Measurements from ENCODE around the gene CACNA2D2. TPM values are rescaled to one million over a fixed set of nuclear protein-coding genes. Genes with fewer than 3 reads are reported as not detected.

The CACNA2D2 gene
- total RNA-seq, 1 experiment from 2014 or later = 22.0 TPM

DNA sequence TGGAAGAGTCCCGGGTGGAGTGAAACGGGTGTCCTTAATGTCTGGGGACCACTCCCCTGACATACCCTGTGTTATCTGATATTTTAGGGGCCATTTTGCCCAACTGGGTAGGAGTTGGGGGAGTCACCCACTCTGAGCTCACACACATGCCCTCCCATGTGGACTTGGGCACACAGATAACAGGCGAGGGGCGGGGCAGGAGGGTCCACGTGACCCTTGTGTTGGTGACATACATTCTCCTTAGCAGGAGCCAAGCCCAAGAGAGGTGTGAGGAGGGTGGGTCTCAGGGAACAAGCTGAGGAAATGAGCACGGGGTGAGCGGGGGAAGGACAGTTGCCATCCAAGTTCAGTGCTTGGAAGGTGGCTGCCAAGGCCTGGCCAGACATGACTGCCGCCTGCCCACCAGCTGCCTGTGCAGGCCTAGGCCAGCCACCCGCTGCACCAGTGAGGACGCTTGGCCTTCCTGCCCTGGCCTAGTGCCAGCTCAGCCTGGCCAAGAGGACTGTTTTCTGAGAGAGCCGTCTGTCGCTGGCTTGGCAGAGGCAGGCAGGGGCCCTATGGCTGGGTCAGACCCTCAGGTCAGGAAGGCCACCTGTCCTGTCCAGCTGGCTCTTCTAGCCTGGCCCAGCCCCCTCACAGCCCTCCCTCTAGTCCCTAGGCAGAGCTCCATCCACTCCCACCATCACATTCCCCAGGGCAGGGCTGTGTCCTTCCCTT, 112.8 kb downstream of the CACNA2D2 start:
- no peak overlapping the region for H3K4me3 Mint-ChIP-seq
- H3K36me3 Mint-ChIP-seq = no peaks in the 10 kb centered on the region
- H3K9me3 Mint-ChIP-seq = no peaks in the 10 kb centered on the region
- DNase-seq (ENCODE audit: low spot score) (no peak), ATAC-seq (no peak)
- H3K4me1 Mint-ChIP-seq = no peaks in the 10 kb centered on the region
- POLR2A ChIA-PET = interaction anchor here (0.6 kb wide), 1 partner anchor 1328 kb away, joined by 4 read pairs; no protein-coding TSS in a partner anchor
- H3K27ac Mint-ChIP-seq = no peak overlapping the region
- TF ChIP-seq, protein P1, sequence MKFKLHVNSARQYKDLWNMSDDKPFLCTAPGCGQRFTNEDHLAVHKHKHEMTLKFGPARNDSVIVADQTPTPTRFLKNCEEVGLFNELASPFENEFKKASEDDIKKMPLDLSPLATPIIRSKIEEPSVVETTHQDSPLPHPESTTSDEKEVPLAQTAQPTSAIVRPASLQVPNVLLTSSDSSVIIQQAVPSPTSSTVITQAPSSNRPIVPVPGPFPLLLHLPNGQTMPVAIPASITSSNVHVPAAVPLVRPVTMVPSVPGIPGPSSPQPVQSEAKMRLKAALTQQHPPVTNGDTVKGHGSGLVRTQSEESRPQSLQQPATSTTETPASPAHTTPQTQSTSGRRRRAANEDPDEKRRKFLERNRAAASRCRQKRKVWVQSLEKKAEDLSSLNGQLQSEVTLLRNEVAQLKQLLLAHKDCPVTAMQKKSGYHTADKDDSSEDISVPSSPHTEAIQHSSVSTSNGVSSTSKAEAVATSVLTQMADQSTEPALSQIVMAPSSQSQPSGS (CRISPR knock-in tag; IDR thresholded peaks at IDR 0.05; ENCODE audit: borderline replicate concordance, low read depth) = no peak
- CTCF ChIA-PET = interaction anchor here (0.7 to 2.1 kb wide), 5 partner anchors 26 to 221 kb away, joined by 3 to 6 read pairs (median 4); partner anchors contain the start of genes CISH and TUSC2
- H3K27me3 Mint-ChIP-seq (ENCODE audit: low read depth) = no peaks in the 10 kb centered on the region

DNA sequence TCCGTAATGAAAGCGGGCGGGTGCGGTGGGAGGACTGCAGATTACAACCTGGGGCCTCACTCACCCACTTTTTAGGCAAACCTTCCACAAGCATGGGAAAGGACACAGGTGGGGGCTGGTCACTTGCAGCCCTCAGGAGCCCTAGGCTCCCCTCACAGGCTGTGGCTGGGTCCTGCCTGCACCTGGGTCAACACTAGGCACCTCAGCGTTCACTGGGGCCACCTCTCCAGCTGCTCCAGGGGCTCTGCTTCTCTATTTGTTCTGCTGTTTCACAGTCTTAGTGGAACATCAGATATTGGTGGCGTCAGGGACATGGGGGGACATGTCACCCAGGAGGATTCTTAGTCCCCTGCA, 114.0 kb downstream of the CACNA2D2 start:
- H3K4me1 Mint-ChIP-seq = no peaks in the 10 kb centered on the region
- H3K27me3 Mint-ChIP-seq (ENCODE audit: low read depth) = no peaks in the 10 kb centered on the region
- ATAC-seq = no peak
- POLR2A ChIA-PET = no interaction called here
- TF ChIP-seq, protein P2, sequence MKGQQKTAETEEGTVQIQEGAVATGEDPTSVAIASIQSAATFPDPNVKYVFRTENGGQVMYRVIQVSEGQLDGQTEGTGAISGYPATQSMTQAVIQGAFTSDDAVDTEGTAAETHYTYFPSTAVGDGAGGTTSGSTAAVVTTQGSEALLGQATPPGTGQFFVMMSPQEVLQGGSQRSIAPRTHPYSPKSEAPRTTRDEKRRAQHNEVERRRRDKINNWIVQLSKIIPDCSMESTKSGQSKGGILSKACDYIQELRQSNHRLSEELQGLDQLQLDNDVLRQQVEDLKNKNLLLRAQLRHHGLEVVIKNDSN (CRISPR knock-in tag; IDR thresholded peaks at IDR 0.05) = no peak
- TF ChIP-seq, protein P3, sequence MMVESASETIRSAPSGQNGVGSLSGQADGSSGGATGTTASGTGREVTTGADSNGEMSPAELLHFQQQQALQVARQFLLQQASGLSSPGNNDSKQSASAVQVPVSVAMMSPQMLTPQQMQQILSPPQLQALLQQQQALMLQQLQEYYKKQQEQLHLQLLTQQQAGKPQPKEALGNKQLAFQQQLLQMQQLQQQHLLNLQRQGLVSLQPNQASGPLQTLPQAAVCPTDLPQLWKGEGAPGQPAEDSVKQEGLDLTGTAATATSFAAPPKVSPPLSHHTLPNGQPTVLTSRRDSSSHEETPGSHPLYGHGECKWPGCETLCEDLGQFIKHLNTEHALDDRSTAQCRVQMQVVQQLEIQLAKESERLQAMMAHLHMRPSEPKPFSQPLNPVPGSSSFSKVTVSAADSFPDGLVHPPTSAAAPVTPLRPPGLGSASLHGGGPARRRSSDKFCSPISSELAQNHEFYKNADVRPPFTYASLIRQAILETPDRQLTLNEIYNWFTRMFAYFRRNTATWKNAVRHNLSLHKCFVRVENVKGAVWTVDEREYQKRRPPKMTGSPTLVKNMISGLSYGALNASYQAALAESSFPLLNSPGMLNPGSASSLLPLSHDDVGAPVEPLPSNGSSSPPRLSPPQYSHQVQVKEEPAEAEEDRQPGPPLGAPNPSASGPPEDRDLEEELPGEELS (CRISPR knock-in tag; IDR thresholded peaks at IDR 0.05) = no peak
- TF ChIP-seq FOXJ3 (CRISPR knock-in tag; IDR thresholded peaks at IDR 0.05; ENCODE audit: borderline replicate concordance) (no peak), PRRX2 (CRISPR knock-in tag; IDR thresholded peaks at IDR 0.05) (no peak), RELA (CRISPR knock-in tag; IDR thresholded peaks at IDR 0.05; ENCODE audit: borderline replicate concordance) (no peak), ZNF423 (CRISPR knock-in tag; IDR thresholded peaks at IDR 0.05) (no peak), GTF2I (CRISPR knock-in tag; conservative IDR thresholded peaks at IDR 0.05) (no peak), FOXP1 (CRISPR knock-in tag; IDR thresholded peaks at IDR 0.05; ENCODE audit: borderline replicate concordance) (no peak), HMGA2 (CRISPR knock-in tag; IDR thresholded peaks at IDR 0.05) (no peak), TCF7 (CRISPR knock-in tag; IDR thresholded peaks at IDR 0.05; ENCODE audit: low read depth) (no peak)
- TF ChIP-seq, protein P4, sequence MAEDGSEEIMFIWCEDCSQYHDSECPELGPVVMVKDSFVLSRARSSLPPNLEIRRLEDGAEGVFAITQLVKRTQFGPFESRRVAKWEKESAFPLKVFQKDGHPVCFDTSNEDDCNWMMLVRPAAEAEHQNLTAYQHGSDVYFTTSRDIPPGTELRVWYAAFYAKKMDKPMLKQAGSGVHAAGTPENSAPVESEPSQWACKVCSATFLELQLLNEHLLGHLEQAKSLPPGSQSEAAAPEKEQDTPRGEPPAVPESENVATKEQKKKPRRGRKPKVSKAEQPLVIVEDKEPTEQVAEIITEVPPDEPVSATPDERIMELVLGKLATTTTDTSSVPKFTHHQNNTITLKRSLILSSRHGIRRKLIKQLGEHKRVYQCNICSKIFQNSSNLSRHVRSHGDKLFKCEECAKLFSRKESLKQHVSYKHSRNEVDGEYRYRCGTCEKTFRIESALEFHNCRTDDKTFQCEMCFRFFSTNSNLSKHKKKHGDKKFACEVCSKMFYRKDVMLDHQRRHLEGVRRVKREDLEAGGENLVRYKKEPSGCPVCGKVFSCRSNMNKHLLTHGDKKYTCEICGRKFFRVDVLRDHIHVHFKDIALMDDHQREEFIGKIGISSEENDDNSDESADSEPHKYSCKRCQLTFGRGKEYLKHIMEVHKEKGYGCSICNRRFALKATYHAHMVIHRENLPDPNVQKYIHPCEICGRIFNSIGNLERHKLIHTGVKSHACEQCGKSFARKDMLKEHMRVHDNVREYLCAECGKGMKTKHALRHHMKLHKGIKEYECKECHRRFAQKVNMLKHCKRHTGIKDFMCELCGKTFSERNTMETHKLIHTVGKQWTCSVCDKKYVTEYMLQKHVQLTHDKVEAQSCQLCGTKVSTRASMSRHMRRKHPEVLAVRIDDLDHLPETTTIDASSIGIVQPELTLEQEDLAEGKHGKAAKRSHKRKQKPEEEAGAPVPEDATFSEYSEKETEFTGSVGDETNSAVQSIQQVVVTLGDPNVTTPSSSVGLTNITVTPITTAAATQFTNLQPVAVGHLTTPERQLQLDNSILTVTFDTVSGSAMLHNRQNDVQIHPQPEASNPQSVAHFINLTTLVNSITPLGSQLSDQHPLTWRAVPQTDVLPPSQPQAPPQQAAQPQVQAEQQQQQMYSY (CRISPR knock-in tag; IDR thresholded peaks at IDR 0.05) = no peak
- TF ChIP-seq, protein P5, sequence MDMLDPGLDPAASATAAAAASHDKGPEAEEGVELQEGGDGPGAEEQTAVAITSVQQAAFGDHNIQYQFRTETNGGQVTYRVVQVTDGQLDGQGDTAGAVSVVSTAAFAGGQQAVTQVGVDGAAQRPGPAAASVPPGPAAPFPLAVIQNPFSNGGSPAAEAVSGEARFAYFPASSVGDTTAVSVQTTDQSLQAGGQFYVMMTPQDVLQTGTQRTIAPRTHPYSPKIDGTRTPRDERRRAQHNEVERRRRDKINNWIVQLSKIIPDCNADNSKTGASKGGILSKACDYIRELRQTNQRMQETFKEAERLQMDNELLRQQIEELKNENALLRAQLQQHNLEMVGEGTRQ (CRISPR knock-in tag; IDR thresholded peaks at IDR 0.05) = no peak
- TF ChIP-seq, protein P6, sequence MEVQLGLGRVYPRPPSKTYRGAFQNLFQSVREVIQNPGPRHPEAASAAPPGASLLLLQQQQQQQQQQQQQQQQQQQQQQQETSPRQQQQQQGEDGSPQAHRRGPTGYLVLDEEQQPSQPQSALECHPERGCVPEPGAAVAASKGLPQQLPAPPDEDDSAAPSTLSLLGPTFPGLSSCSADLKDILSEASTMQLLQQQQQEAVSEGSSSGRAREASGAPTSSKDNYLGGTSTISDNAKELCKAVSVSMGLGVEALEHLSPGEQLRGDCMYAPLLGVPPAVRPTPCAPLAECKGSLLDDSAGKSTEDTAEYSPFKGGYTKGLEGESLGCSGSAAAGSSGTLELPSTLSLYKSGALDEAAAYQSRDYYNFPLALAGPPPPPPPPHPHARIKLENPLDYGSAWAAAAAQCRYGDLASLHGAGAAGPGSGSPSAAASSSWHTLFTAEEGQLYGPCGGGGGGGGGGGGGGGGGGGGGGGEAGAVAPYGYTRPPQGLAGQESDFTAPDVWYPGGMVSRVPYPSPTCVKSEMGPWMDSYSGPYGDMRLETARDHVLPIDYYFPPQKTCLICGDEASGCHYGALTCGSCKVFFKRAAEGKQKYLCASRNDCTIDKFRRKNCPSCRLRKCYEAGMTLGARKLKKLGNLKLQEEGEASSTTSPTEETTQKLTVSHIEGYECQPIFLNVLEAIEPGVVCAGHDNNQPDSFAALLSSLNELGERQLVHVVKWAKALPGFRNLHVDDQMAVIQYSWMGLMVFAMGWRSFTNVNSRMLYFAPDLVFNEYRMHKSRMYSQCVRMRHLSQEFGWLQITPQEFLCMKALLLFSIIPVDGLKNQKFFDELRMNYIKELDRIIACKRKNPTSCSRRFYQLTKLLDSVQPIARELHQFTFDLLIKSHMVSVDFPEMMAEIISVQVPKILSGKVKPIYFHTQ (CRISPR knock-in tag; IDR thresholded peaks at IDR 0.05) = no peak
- TF ChIP-seq, protein P7, sequence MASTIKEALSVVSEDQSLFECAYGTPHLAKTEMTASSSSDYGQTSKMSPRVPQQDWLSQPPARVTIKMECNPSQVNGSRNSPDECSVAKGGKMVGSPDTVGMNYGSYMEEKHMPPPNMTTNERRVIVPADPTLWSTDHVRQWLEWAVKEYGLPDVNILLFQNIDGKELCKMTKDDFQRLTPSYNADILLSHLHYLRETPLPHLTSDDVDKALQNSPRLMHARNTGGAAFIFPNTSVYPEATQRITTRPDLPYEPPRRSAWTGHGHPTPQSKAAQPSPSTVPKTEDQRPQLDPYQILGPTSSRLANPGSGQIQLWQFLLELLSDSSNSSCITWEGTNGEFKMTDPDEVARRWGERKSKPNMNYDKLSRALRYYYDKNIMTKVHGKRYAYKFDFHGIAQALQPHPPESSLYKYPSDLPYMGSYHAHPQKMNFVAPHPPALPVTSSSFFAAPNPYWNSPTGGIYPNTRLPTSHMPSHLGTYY (CRISPR knock-in tag; IDR thresholded peaks at IDR 0.05) = no peak
- TF ChIP-seq, protein P8, sequence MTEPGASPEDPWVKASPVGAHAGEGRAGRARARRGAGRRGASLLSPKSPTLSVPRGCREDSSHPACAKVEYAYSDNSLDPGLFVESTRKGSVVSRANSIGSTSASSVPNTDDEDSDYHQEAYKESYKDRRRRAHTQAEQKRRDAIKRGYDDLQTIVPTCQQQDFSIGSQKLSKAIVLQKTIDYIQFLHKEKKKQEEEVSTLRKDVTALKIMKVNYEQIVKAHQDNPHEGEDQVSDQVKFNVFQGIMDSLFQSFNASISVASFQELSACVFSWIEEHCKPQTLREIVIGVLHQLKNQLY (CRISPR knock-in tag; IDR thresholded peaks at IDR 0.05) = no peak
- no peak overlapping the region for H3K27ac Mint-ChIP-seq
- CTCF ChIA-PET = interaction anchor here (1.2 to 2.1 kb wide), 7 partner anchors 19 to 222 kb away, joined by 3 to 13 read pairs (median 4); partner anchors contain the start of genes CISH and ZMYND10
- H3K9me3 Mint-ChIP-seq = no peaks in the 10 kb centered on the region
- no peak for DNase-seq (ENCODE audit: low spot score)
- no peaks in the 10 kb centered on the region for H3K36me3 Mint-ChIP-seq
- no peak overlapping the region for H3K4me3 Mint-ChIP-seq
